ENCODE measurements around the gene SPR.

SPR gene

GRCh38 chr2:72887032-72887739 lies at the start of gene SPR (continued):
- TF ChIP-seq ZIC2 (tag by site-specific recombination; IDR thresholded peaks at IDR 0.05): no peak
- peak; percentile 58 for TF ChIP-seq SP3 (tag by site-specific recombination; IDR thresholded peaks at IDR 0.05)
- peak; percentile 72 for TF ChIP-seq GLIS2 (tag by site-specific recombination; IDR thresholded peaks at IDR 0.05)
- no peak for TF ChIP-seq ZNF785 (tag by site-specific recombination; IDR thresholded peaks at IDR 0.05)
- TF ChIP-seq BCL11B (tag by site-specific recombination; IDR thresholded peaks at IDR 0.05; ENCODE audit: low read depth): no peak
- TF ChIP-seq ZNF561 (tag by site-specific recombination; IDR thresholded peaks at IDR 0.05; ENCODE audit: borderline replicate concordance): 0 out of 2 replicates have a peak, but pooled peaks have one; percentile 40
- peak; percentile 38 for TF ChIP-seq SP2 (tag by site-specific recombination; IDR thresholded peaks at IDR 0.05)
- TF ChIP-seq ZNF549 (tag by site-specific recombination; IDR thresholded peaks at IDR 0.05): 0 out of 2 replicates have a peak, but pooled peaks have one; percentile 5
- 0 out of 2 replicates have a peak, but pooled peaks have one; percentile 24 for TF ChIP-seq ZEB2 (tag by site-specific recombination; IDR thresholded peaks at IDR 0.05)
- TF ChIP-seq ZNF639 (tag by site-specific recombination; IDR thresholded peaks at IDR 0.05): no peak
- peak; percentile 61 for TF ChIP-seq KLF9 (tag by site-specific recombination; IDR thresholded peaks at IDR 0.05; ENCODE audit: low read depth)
- no peak for TF ChIP-seq BCL11A (tag by site-specific recombination; IDR thresholded peaks at IDR 0.05; ENCODE audit: low read depth)
- no peak for TF ChIP-seq KLF7 (tag by site-specific recombination; IDR thresholded peaks at IDR 0.05; ENCODE audit: borderline replicate concordance)
- no peak for TF ChIP-seq ZNF777 (tag by site-specific recombination; IDR thresholded peaks at IDR 0.05; ENCODE audit: borderline replicate concordance)
- no peak for TF ChIP-seq ZNF311 (tag by site-specific recombination; IDR thresholded peaks at IDR 0.05; ENCODE audit: borderline replicate concordance)
- TF ChIP-seq ZBTB8A (tag by site-specific recombination; IDR thresholded peaks at IDR 0.05): peak; percentile 31
- no peak for TF ChIP-seq TSHZ1 (tag by site-specific recombination; IDR thresholded peaks at IDR 0.05; ENCODE audit: borderline replicate concordance)
- TF ChIP-seq INSM2 (tag by site-specific recombination; IDR thresholded peaks at IDR 0.05): no peak
- TF ChIP-seq ZNF10 (tag by site-specific recombination; IDR thresholded peaks at IDR 0.05): no peak
- 0 out of 2 replicates have a peak, but pooled peaks have one; percentile 14 for TF ChIP-seq ZBTB11 (tag by site-specific recombination; conservative IDR thresholded peaks at IDR 0.05; ENCODE audit: low read depth)
- TF ChIP-seq ZNF600 (tag by site-specific recombination; IDR thresholded peaks at IDR 0.05): peak; percentile 67; the same call in 1 of the 2 replicates
- TF ChIP-seq ZNF157 (tag by site-specific recombination; IDR thresholded peaks at IDR 0.05): no peak
- TF ChIP-seq ZNF18 (tag by site-specific recombination; IDR thresholded peaks at IDR 0.05): no peak
- no peak for TF ChIP-seq HOXD13 (CRISPR knock-in tag; IDR thresholded peaks at IDR 0.05; ENCODE audit: borderline replicate concordance)
- no peak for TF ChIP-seq ZNF704 (tag by site-specific recombination; IDR thresholded peaks at IDR 0.05)

Data from HEK293 (cell line).